Activated T-helper 17 cell treated with anti-CD3 and anti-CD28 coated beads, Interleukin-2, amount 50 U/mL, for 72 hours (primary cell): ENCODE data around the gene GSE1. TPM values are rescaled to one million over a fixed set of nuclear protein-coding genes. Genes with fewer than 3 reads are reported as not detected.

Source experiments
- ATAC-seq: fragments of 150-1000 bp; cut with Tn5 transposase; replicated peaks from 2 replicates; pipeline ENCODE4 v1.10.0; 2021; ENCODE audit warnings: mild to moderate bottlenecking, moderate library complexity
- H3K27ac Mint-ChIP-seq: one replicate; pipeline ENCODE4 v1.8.0; 2022; ENCODE audit warnings: mixed read lengths
- H3K27me3 Mint-ChIP-seq: one replicate; pipeline ENCODE4 v1.8.0; 2022; ENCODE audit warnings: mixed read lengths
- H3K36me3 Mint-ChIP-seq: one replicate; pipeline ENCODE4 v1.8.0; 2022; ENCODE audit warnings: low read depth, mild to moderate bottlenecking, mixed read lengths
- H3K4me1 Mint-ChIP-seq: one replicate; pipeline ENCODE4 v1.8.0; 2022; ENCODE audit warnings: mixed read lengths
- H3K4me3 Mint-ChIP-seq: one replicate; pipeline ENCODE4 v1.8.0; 2022; ENCODE audit warnings: mild to moderate bottlenecking, mixed read lengths
- H3K9me3 Mint-ChIP-seq: one replicate; pipeline ENCODE4 v1.8.0; 2022; ENCODE audit warnings: mixed read lengths
- total RNA-seq, 2 donors: library from RNA; stranded (reverse); gene quantifications; one replicate each; pipeline ENCODE4 v1.2.3, GENCODE V29; 2022

The GSE1 gene
- total RNA-seq, 2 donors from 2014 or later, result 12.1 to 17.4 TPM

DNA sequence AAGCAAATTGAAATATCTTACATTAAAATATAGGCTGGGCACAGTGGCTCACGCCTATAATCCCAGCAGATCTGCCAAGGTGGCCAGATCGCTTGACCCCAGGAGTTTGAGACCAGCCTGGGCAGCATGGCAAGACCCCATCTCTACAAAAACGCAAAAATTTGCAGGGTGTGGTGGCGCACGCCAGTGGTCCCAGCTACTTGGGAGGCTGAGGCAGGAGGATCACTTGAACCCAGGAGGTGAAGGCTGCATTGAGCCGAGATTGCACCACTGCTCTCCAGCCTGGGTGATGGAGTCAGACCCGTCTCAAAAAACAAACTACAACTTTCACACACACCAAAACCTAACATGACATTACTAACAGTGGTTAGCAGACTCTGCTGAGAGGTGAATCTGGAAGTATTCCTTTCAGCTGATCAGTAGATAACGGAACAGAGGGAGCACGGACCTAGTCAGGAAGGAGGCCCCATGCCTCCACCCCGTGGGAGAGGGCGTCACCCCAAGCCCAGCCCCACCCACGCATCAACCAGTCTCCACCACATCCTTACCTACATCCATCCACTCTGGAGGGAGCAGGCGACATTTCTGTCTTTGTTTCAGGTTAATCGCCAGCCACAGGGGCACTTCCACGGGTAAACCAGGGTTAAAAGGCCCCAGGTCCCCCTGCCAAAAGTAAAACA is 73.9 kb downstream of the GSE1 start:
- H3K27ac Mint-ChIP-seq, result no peak overlapping the region
- H3K4me1 Mint-ChIP-seq, result no peaks in the 10 kb centered on the region
- H3K36me3 Mint-ChIP-seq, result peaks cover 57% of the 10 kb centered on the region
- no peaks in the 10 kb centered on the region for H3K27me3 Mint-ChIP-seq
- no peaks in the 10 kb centered on the region for H3K9me3 Mint-ChIP-seq
- peak overlapping the region; percentile 82 for H3K4me3 Mint-ChIP-seq
- no peak for ATAC-seq

DNA sequence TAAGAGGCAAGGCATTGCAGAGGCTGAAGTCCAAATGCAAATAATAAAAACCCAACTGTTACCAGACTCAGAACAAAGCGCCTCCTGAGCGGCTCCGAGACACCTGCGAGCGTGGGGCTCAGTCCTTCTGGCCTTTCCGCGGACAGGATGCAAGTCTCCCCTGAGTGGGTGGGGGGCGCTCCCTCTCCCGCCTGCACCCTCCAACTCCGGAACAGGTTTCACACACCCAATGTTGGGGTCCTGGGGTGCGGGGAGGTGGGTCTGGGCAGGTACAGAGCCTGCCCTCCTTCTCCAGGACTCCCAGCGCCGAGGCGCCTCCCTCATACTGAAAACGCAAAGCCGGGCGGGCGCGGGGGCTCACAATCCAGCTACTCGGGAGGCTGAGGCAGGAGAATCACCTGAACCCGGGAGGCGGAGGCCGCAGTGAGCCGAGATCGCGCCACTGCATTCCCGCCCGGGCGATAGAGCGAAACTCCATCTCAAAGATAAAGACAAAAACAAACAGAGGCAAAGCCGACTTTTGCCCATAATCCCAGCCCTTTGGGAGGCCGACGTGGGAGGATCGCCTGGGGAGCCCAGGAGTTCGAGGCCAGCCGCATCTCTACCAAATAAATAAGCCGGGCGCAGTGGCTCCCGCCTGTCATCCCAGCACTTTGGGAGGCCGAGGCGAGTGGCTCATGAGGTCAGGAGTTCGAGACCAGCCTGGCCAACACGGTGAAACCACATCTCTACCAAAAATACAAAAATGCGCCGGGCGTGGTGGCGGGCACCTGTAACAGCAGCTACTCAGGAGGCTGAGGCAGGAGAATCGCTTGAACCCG is 74.7 kb downstream of the GSE1 start:
- H3K4me1 Mint-ChIP-seq, result no peaks in the 10 kb centered on the region
- ATAC-seq, result no peak
- H3K4me3 Mint-ChIP-seq, result peak overlapping the region; percentile 82
- no peaks in the 10 kb centered on the region for H3K9me3 Mint-ChIP-seq
- no peaks in the 10 kb centered on the region for H3K27me3 Mint-ChIP-seq
- H3K36me3 Mint-ChIP-seq, result peaks cover 50% of the 10 kb centered on the region
- peak overlapping the region; percentile 33 for H3K27ac Mint-ChIP-seq

DNA sequence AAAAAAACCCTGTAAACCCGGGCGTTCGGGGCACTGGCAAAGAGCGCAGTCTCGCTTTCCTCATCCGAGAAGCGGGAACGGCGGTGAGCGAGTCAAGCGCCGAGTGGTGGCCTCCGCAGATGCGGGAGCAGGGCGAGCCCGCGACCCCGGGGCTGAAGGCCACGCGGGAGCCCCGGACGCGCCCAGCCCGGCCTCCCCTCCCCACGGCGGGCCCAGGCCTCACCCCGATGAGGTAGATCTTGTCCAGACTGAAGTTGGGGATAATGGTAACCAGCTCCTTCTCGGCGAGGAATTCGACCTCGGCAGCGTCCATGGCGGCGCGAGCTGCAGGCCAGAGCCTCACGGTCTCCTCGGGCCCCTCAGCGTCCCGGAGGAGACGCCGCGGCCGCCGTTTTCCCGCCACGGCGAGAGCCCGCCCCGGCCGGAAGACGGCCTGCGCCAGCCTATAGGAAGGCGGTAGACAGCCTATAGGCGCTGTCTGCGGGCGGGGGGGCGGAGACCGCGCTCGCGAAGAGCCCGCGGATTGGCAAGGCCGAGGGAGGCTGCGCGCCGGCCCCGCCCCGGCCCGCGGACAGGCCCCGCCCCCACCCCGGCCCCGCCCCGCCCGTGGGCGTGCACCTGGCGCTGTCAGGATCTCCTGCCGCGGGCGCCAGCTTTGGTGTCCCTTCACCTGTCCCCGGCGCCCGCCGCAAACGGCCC is 75.6 kb downstream of the GSE1 start, which contains the start of gene GINS2:
Gene GINS2, minus strand, starts transcription at position 369 of the 699 bp plus-strand sequence. Its CDS starts 56 bp downstream, at position 313.
- Mint-ChIP-seq H3K27me3 (no peaks in the 10 kb centered on the region), H3K4me3 (peak within 1 kb of the TSS; percentile 82), H3K9me3 (no peaks in the 10 kb centered on the region), H3K4me1 (no peaks in the 10 kb centered on the region), H3K27ac (peak within 1 kb of the TSS; percentile 33), H3K36me3 (peaks cover 41% of the 10 kb centered on the region)
- ATAC-seq, result peak; percentile 100

- Mint-ChIP-seq H3K27me3 (no peaks in the 10 kb centered on the region), H3K36me3 (peaks cover 36% of the 10 kb centered on the region), H3K9me3 (no peaks in the 10 kb centered on the region), H3K4me3 (peak overlapping the region; percentile 82), H3K4me1 (no peaks in the 10 kb centered on the region), H3K27ac (no peak overlapping the region)
- ATAC-seq, result no peak
These were observed 76.3 kb downstream of the GSE1 start for GRCh38 chr16:85689285-85689949.

DNA sequence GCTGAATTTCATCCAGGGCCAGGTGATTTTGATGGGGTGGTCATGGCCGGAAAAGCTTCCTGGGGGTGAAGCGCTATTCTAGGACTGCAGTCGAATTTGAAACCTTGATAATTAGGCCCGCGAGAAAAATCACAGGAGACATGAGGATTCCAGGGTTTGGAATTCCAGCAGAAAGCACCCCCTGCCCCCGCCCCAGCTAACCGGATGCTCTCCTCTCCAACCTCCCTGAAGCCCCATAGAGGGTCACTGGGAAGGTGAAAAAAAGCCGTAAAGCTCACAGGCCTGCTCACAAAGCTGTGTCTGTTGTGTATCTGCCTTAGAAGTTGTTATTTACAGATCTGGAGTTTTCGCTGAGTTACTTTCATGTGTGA is 76.8 kb downstream of the GSE1 start:
- H3K4me1 Mint-ChIP-seq, result no peaks in the 10 kb centered on the region
- H3K4me3 Mint-ChIP-seq, result no peak overlapping the region
- no peak overlapping the region for H3K27ac Mint-ChIP-seq
- no peaks in the 10 kb centered on the region for H3K9me3 Mint-ChIP-seq
- ATAC-seq, result no peak
- H3K27me3 Mint-ChIP-seq, result no peaks in the 10 kb centered on the region
- H3K36me3 Mint-ChIP-seq, result peaks cover 33% of the 10 kb centered on the region

DNA sequence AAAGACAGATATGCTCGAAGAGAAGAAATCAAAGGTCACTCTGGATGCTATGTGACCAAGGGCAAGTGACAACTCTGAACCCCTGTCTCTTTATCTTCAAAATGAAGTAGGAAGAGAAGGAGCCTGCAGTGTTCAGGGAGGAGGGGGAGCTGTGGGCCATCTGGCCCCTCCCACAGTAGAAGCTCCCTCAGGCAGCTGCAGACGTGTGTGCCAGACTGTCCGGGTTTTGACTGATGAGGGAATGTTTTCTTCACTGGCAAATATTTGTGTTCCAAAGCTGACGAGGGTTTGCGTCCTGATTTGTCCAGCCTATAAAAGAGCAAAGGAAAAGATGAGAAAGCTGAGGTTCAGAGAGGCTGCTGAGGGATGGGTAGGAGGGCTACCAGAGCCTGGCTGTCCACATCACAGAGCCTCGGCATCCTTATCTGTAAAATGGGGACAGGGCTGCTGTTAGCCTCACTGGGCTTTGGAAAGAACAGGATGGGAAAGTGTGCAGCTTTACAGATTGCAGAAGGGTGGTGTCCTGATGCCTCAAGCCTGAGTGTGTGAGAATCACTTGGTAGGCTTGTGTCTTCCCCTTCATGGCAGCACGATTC is 77.4 kb downstream of the GSE1 start:
- no peak for ATAC-seq
- Mint-ChIP-seq H3K27ac (no peak overlapping the region), H3K9me3 (no peaks in the 10 kb centered on the region), H3K4me3 (no peak overlapping the region), H3K4me1 (no peaks in the 10 kb centered on the region), H3K27me3 (no peaks in the 10 kb centered on the region), H3K36me3 (peaks cover 27% of the 10 kb centered on the region)

DNA sequence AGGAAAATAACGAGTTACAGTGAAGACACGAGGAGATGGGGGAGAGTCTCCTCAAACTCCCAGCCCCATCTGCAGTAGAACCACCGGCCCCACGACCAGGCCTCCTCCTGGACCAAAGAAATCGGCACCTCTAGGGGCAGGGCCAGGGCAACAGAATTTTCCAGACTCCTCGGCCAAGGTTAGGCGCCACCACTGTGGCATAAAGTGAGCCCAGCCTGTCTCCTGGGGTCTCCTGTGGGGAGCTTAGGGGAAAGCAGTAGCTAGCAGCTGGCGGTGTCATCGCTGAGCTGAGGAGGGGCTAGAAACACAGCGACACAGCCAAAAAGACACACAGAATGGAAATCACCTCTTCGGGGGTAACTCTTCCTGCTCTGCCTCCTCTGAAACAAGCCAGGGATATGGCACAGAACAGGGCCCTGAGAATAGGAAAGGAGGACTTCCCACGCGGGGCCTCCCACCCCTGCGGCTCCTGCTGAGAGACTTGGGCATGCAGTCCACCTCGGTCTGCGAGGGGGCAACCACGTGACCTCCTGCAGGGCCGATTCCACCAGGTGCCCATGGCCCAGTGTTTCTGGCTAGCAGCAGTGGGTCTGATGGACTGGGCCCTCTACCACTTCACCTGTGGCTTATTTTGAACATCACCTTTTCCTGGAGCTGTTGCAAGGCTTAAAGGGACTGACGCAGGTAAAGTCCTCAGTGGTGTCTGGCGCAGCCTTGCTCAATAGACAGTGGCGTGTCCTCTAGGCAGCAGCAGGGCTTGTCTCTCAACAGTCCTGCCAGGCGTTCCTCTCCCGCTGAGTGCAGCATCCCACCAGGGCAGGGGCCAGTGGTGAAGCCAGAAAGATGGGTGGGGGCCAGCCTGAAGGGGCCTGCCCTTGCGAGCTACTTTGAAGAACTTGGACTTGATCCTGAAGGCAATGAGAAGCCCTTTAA is 82.3 kb downstream of the GSE1 start:
- no peak overlapping the region for H3K4me3 Mint-ChIP-seq
- no peak overlapping the region for H3K27ac Mint-ChIP-seq
- no peaks in the 10 kb centered on the region for H3K9me3 Mint-ChIP-seq
- no peak for ATAC-seq
- H3K4me1 Mint-ChIP-seq, result no peaks in the 10 kb centered on the region
- H3K36me3 Mint-ChIP-seq, result no peaks in the 10 kb centered on the region
- peaks cover 3% of the 10 kb centered on the region for H3K27me3 Mint-ChIP-seq

DNA sequence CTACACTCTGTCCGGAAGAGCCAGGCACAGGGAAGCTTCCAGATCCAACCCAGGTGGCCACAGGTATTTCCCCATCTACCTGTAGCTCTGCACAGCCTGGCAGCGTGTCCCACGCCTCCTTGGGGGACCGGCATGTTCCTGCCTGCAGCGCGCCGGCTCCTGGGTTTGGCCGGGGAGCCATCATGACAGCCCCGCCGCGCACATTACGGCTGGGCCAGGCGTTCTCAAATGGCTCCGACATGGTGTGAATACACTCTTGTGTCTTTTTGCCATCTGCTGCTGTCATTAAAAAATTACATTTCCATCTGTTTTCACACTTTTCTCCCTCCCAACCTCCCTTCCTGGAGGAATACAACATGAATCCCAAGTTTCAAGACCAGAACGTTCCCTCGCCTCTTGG is 83.7 kb downstream of the GSE1 start:
- Mint-ChIP-seq H3K4me3 (no peak overlapping the region), H3K9me3 (no peaks in the 10 kb centered on the region), H3K36me3 (no peaks in the 10 kb centered on the region), H3K27ac (no peak overlapping the region), H3K27me3 (peaks cover 3% of the 10 kb centered on the region), H3K4me1 (no peaks in the 10 kb centered on the region)
- no peak for ATAC-seq

- no peak for ATAC-seq
- Mint-ChIP-seq H3K9me3 (no peaks in the 10 kb centered on the region), H3K4me3 (no peak overlapping the region), H3K27ac (no peak overlapping the region), H3K27me3 (peaks cover 3% of the 10 kb centered on the region), H3K36me3 (no peaks in the 10 kb centered on the region), H3K4me1 (no peaks in the 10 kb centered on the region)
These were observed 84.3 kb downstream of the GSE1 start for GRCh38 chr16:85697431-85697830.

GRCh38 chr16:85698459-85698891 is 85.4 kb downstream of the GSE1 start:
- Mint-ChIP-seq H3K36me3 (no peaks in the 10 kb centered on the region), H3K27me3 (peaks cover 3% of the 10 kb centered on the region), H3K4me1 (no peaks in the 10 kb centered on the region)

DNA sequence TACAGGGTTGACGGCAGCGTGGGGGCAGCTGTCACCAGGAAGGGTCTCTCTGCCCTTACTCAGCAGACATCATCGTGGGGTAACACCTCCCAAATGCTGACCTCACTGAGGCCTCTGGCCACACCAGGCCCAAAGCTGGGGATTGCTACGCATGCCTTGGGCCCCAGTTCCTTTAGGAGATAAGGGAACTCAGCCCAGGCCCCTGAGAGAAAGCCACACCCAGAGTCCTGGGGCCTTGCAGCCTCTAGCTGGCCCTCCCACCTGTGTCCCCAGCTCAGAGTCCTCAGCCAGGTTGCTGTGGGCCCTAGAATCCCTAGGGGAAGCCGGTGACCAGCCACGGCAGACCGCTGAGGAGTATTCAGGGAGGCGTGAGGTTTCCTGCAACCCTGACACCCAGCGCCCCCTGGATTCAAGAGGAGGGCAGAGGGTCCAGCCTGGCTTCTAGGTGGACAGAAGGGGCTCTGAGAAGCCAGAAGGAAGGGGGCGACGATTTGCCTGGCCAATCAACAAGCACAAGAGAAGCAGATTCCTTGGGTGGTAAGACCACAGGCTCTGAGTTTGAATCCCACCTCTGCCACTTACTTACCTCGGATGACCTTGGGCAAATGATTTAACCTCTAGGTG is 85.9 kb downstream of the GSE1 start:
- ATAC-seq, result no peak

More at GRCh38 chr16:85698459-85698891, 85.4 kb downstream of the GSE1 start:
- Mint-ChIP-seq H3K4me3 (no peak overlapping the region), H3K9me3 (no peaks in the 10 kb centered on the region), H3K27ac (no peak overlapping the region)
- ATAC-seq, result no peak

DNA sequence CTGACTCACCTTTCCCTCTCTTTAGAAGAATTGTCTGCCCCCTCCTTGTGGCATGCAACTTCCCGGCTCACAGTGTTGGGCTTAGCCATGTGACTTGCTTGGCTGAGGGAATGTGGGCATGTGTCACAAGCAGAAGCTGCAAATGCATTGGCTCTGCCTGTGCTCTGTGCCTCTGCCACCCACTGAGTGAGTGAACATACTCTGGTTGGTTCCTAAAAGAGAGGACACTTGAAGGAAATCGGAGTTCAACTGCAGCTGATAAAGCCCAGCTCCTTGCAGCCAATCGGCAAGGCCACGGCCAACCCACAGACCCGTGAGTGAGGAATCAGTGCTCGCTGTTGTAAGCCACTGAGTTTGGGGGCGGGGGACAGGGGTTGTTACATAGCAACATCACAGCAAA is 86.5 kb downstream of the GSE1 start:
- no peak overlapping the region for H3K4me3 Mint-ChIP-seq

More for the DNA sequence above, 85.9 kb downstream of the GSE1 start:
- Mint-ChIP-seq H3K36me3 (no peaks in the 10 kb centered on the region), H3K4me3 (no peak overlapping the region), H3K27me3 (peaks cover 3% of the 10 kb centered on the region), H3K4me1 (no peaks in the 10 kb centered on the region), H3K9me3 (no peaks in the 10 kb centered on the region), H3K27ac (no peak overlapping the region)

DNA sequence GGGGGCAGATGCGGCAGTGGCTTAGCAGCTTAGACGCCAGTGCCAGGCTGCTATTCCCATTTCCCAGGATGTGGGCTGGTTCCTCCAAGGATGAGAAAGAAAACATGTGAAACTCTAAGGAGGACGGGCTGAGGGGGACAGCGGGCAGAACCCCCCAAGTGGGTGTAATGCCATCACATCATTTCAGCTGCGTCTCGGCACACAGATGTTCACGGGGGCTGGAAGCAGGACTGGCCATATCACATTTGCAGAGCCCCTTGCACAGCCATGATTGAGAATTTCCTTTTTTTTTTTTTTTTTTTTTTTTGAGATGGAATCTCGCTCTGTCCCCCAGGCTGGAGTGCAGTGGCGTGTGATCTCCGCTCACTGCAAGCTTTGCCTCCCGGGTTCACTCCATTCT is 90.9 kb downstream of the GSE1 start:
- Mint-ChIP-seq H3K4me3 (no peak overlapping the region), H3K36me3 (no peaks in the 10 kb centered on the region), H3K4me1 (no peaks in the 10 kb centered on the region), H3K27ac (no peak overlapping the region), H3K9me3 (no peaks in the 10 kb centered on the region), H3K27me3 (no peaks in the 10 kb centered on the region)
- ATAC-seq, result no peak

More for the DNA sequence above, 86.5 kb downstream of the GSE1 start:
- Mint-ChIP-seq H3K36me3 (no peaks in the 10 kb centered on the region), H3K27ac (no peak overlapping the region), H3K9me3 (no peaks in the 10 kb centered on the region), H3K4me1 (no peaks in the 10 kb centered on the region), H3K27me3 (peaks cover 3% of the 10 kb centered on the region)
- no peak for ATAC-seq
